H1 (cell line): ENCODE measurements around the gene ZNF366. TPM values are rescaled to one million over a fixed set of nuclear protein-coding genes. Genes with fewer than 3 reads are reported as not detected.

ENCODE experiments used
- ASH2L ChIP-seq: fragments of 200-600, 300-600 bp; sonication (generic); IDR thresholded peaks from one replicate; pipeline ENCODE4 v1.7.1; 2017; ENCODE audit warnings: low read length
- CEBPB ChIP-seq: IDR thresholded peaks from 2 replicates; pipeline ENCODE4 v1.6.1; 2012; ENCODE audit warnings: low read depth, low read length
- EZH2 ChIP-seq: fragments of 200-600 bp; sonication (generic); IDR thresholded peaks from 2 replicates; pipeline ENCODE4 v1.7.1; 2012; ENCODE audit warnings: low read depth, mild to moderate bottlenecking, moderate library complexity, low read length, inconsistent platforms; ENCODE audit not compliant: severe bottlenecking
- SUZ12 ChIP-seq: fragments of 200-600 bp; sonication (generic); IDR thresholded peaks from 2 replicates; pipeline ENCODE4 v1.6.1; 2012; ENCODE audit warnings: mild to moderate bottlenecking, inconsistent platforms, low read length, moderate library complexity, mixed read lengths
- ZNF274 ChIP-seq: IDR thresholded peaks from 2 replicates; pipeline ENCODE4 v1.7.0; 2012; ENCODE audit warnings: low read length, borderline replicate concordance; ENCODE audit errors: extremely low read depth
- polyA plus RNA-seq, 7 experiments: library from polyadenylated mRNA; depleted of rRNA in 3 of 7; stranded (reverse) in 5 of 7; unstranded in 2 of 7; fragments of >200 nt in 5 of 7; fragments of 200-250 nt in 2 of 7; gene quantifications; 1 replicate in 5 of 7; 2 replicates in 1 of 7; 4 replicates in 1 of 7; pipeline versions ENCODE4 v1.2.1 to v1.2.3, GENCODE V29; 2011 to 2013; ENCODE audit warnings: missing spikeins in 2 of 7, mixed read lengths in 2 of 7
- total RNA-seq: library from RNA; stranded (reverse); fragmentation: NEBNext Ultra II Directional; extraction: Animal tissue kit (Norgen Biotek cat#: 25700); gene quantifications from 2 replicates; pipeline ENCODE4 v1.2.1, GENCODE V29; 2021
- TF ChIP-seq, protein P1 (sequence below): fragments of 300-600 bp; sonication (generic); IDR thresholded peaks from 2 replicates; pipeline ENCODE4 v1.7.1; 2012; ENCODE audit warnings: low read length, moderate library complexity, mild to moderate bottlenecking, inconsistent platforms; ENCODE audit not compliant: insufficient replicate concordance

Gene ZNF366
- total and polyA plus RNA-seq, 2 of the 8 experiments (the other 6 are each of a cell fraction or from before 2014, with no cell fraction given): not detected

DNA sequence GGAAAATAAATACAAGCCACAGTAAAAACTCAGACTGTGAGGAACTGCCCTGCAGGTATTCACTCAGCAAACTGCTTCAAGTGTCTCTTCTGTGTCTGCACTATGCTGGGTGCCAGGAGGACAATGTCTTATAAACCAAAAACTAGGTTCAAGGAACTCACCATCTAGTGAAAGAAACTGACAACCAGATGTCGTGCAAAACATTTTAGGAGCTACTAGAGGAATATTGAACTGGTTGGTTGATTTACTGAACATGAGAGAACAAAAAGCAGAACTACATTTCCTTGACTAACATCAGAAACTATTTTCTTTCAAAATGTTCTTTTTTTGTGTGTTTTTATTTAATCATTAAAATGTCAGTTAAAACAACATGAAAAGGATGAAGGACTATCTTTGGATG lies 35.2 kb downstream of the ZNF366 start (continued):
- TF ChIP-seq, protein P1, sequence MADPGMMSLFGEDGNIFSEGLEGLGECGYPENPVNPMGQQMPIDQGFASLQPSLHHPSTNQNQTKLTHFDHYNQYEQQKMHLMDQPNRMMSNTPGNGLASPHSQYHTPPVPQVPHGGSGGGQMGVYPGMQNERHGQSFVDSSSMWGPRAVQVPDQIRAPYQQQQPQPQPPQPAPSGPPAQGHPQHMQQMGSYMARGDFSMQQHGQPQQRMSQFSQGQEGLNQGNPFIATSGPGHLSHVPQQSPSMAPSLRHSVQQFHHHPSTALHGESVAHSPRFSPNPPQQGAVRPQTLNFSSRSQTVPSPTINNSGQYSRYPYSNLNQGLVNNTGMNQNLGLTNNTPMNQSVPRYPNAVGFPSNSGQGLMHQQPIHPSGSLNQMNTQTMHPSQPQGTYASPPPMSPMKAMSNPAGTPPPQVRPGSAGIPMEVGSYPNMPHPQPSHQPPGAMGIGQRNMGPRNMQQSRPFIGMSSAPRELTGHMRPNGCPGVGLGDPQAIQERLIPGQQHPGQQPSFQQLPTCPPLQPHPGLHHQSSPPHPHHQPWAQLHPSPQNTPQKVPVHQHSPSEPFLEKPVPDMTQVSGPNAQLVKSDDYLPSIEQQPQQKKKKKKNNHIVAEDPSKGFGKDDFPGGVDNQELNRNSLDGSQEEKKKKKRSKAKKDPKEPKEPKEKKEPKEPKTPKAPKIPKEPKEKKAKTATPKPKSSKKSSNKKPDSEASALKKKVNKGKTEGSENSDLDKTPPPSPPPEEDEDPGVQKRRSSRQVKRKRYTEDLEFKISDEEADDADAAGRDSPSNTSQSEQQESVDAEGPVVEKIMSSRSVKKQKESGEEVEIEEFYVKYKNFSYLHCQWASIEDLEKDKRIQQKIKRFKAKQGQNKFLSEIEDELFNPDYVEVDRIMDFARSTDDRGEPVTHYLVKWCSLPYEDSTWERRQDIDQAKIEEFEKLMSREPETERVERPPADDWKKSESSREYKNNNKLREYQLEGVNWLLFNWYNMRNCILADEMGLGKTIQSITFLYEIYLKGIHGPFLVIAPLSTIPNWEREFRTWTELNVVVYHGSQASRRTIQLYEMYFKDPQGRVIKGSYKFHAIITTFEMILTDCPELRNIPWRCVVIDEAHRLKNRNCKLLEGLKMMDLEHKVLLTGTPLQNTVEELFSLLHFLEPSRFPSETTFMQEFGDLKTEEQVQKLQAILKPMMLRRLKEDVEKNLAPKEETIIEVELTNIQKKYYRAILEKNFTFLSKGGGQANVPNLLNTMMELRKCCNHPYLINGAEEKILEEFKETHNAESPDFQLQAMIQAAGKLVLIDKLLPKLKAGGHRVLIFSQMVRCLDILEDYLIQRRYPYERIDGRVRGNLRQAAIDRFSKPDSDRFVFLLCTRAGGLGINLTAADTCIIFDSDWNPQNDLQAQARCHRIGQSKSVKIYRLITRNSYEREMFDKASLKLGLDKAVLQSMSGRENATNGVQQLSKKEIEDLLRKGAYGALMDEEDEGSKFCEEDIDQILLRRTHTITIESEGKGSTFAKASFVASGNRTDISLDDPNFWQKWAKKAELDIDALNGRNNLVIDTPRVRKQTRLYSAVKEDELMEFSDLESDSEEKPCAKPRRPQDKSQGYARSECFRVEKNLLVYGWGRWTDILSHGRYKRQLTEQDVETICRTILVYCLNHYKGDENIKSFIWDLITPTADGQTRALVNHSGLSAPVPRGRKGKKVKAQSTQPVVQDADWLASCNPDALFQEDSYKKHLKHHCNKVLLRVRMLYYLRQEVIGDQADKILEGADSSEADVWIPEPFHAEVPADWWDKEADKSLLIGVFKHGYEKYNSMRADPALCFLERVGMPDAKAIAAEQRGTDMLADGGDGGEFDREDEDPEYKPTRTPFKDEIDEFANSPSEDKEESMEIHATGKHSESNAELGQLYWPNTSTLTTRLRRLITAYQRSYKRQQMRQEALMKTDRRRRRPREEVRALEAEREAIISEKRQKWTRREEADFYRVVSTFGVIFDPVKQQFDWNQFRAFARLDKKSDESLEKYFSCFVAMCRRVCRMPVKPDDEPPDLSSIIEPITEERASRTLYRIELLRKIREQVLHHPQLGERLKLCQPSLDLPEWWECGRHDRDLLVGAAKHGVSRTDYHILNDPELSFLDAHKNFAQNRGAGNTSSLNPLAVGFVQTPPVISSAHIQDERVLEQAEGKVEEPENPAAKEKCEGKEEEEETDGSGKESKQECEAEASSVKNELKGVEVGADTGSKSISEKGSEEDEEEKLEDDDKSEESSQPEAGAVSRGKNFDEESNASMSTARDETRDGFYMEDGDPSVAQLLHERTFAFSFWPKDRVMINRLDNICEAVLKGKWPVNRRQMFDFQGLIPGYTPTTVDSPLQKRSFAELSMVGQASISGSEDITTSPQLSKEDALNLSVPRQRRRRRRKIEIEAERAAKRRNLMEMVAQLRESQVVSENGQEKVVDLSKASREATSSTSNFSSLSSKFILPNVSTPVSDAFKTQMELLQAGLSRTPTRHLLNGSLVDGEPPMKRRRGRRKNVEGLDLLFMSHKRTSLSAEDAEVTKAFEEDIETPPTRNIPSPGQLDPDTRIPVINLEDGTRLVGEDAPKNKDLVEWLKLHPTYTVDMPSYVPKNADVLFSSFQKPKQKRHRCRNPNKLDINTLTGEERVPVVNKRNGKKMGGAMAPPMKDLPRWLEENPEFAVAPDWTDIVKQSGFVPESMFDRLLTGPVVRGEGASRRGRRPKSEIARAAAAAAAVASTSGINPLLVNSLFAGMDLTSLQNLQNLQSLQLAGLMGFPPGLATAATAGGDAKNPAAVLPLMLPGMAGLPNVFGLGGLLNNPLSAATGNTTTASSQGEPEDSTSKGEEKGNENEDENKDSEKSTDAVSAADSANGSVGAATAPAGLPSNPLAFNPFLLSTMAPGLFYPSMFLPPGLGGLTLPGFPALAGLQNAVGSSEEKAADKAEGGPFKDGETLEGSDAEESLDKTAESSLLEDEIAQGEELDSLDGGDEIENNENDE: no peak
- no peak for TF ChIP-seq ASH2L
- TF ChIP-seq SUZ12: no peak
- no peak for TF ChIP-seq CEBPB
- TF ChIP-seq ZNF274: no peak
- no peak for TF ChIP-seq EZH2
- TF ChIP-seq, all 59 proteins: peak for 0
